K562 treated with DMSO at 1 percent for 12 hours (cell line): ENCODE data around the gene FBXO17. TPM values are rescaled to one million over a fixed set of nuclear protein-coding genes. Genes with fewer than 3 reads are reported as not detected.

Experiments
- total RNA-seq: library from RNA; unstranded; fragments of 300-600 nt; gene quantifications from 2 replicates; pipeline ENCODE4 v1.2.3, GENCODE V29; 2022; ENCODE audit not compliant: insufficient read depth

The FBXO17 gene
- total RNA-seq, result 22.5 and 27.5 TPM in 2 replicates

GRCh38 chr19:38975214-38975860 is at the start of gene FBXO17:
Gene FBXO17, minus strand, starts transcription at chr19:38975742. Its CDS starts 25,423 bp downstream, at chr19:38950319.

GRCh38 chr19:38930776-38931520 is 44.6 kb downstream of the FBXO17 start, which contains the start of gene MRPS12:
Gene MRPS12, plus strand, starts transcription at chr19:38930944. Its CDS starts 351 bp downstream, at chr19:38931295.

GRCh38 chr19:38929929-38930775 is 45.4 kb downstream of the FBXO17 start, which contains the start of gene SARS2:
Gene SARS2, minus strand, starts transcription at chr19:38930763. Its CDS starts 27 bp downstream, at chr19:38930736.

GRCh38 chr19:38899447-38900201 is 75.9 kb downstream of the FBXO17 start, which contains the start of the genes NFKBIB and SIRT2:
Gene NFKBIB, plus strand, starts transcription at chr19:38899969. Its CDS starts 64 bp downstream, at chr19:38900033.
Gene SIRT2, minus strand, starts transcription at chr19:38899618. Its CDS starts 97 bp downstream, at chr19:38899521.

Other genes with a start within 250 kb of the FBXO17 start
- 1.4 TPM in 1 of 2 replicates, not detected in the other for gene CAPN12, start 231.3 kb downstream of the FBXO17 start, total RNA-seq
- not detected in 2 replicates for gene LGALS7, start 202.2 kb downstream of the FBXO17 start, total RNA-seq
- gene LGALS7B, start 186.5 kb downstream of the FBXO17 start, total RNA-seq, result not detected in 2 replicates
- 13.7 TPM in 1 of 2 replicates, not detected in the other for gene LGALS4, start 162.8 kb downstream of the FBXO17 start, total RNA-seq
- 222 and 244 TPM in 2 replicates for gene ECH1, start 143.9 kb downstream of the FBXO17 start, total RNA-seq
- 265 and 395 TPM in 2 replicates for gene HNRNPL, start 125.8 kb downstream of the FBXO17 start, total RNA-seq
- gene RINL, start 97.5 kb downstream of the FBXO17 start, total RNA-seq, result 6.4 and 7.8 TPM in 2 replicates
- gene SIRT2, start 76.1 kb downstream of the FBXO17 start, total RNA-seq, result 92.8 and 102 TPM in 2 replicates
- 23.6 and 27.6 TPM in 2 replicates for gene NFKBIB, start 75.8 kb downstream of the FBXO17 start, total RNA-seq
- gene CCER2, start 63.6 kb downstream of the FBXO17 start, total RNA-seq, result not detected in 2 replicates
- gene SARS2, start 45.0 kb downstream of the FBXO17 start, total RNA-seq, result 18.2 and 19.6 TPM in 2 replicates
- gene MRPS12, start 44.8 kb downstream of the FBXO17 start, total RNA-seq, result 71.4 and 112 TPM in 2 replicates
- 5.7 and 12.4 TPM in 2 replicates for gene FBXO27, start 56.8 kb upstream of the FBXO17 start, total RNA-seq
- gene ACP7, start 108.6 kb upstream of the FBXO17 start, total RNA-seq, result not detected in 2 replicates
- gene PAK4, start 150.0 kb upstream of the FBXO17 start, total RNA-seq, result 23.3 and 38.4 TPM in 2 replicates
- not detected in 2 replicates for gene NCCRP1, start 221.2 kb upstream of the FBXO17 start, total RNA-seq
- gene SYCN, start 228.5 kb upstream of the FBXO17 start, total RNA-seq, result not detected in 2 replicates